GF-D8 (cell line): ENCODE measurements around the gene SEC22A.
"Not testable (repeated sequence)": the region's sequence is repeated elsewhere in the genome, so short reads cannot be mapped to it uniquely, and the experiment has no call there.

Experiments used
- DNase-seq: peaks from one replicate; lab custom pipeline; 2025; lab: John Stamatoyannopoulos, UW

SEC22A gene

GRCh38 chr3:123180791-123181190, 21.0 kb upstream of the SEC22A start:
- no peak for DNase-seq

- no peak for DNase-seq
Observed at GRCh38 chr3:123186695-123187094, 15.0 kb upstream of the SEC22A start.

GRCh38 chr3:123188058-123188457, 13.7 kb upstream of the SEC22A start:
- DNase-seq, result no peak

GRCh38 chr3:123193448-123194101, 8.2 kb upstream of the SEC22A start:
- no peak for DNase-seq

DNA sequence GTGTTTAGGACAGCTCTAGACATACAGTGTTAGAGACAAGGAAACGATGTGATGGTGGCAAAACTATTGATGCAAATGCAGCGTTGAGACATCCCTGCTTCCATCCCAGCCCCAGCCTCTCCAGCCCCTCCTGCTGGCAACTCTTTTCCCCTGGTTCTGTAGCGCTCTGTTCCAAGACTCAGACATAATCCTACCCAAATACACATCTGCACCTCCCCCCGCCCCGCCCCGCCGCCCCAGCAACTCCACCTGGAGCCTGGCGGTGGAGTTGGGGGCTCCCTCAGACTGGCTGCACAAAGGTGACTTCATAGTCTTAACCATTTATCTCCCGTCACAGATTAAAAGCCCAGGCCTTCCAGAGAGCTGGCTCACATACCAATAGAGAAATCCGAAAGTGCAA, 7.2 kb upstream of the SEC22A start:
- no peak for DNase-seq

GRCh38 chr3:123198372-123198771, 3.4 kb upstream of the SEC22A start:
- DNase-seq, result no peak

GRCh38 chr3:123201223-123201556, 553 bp upstream of the SEC22A start:
- no peak for DNase-seq

DNA sequence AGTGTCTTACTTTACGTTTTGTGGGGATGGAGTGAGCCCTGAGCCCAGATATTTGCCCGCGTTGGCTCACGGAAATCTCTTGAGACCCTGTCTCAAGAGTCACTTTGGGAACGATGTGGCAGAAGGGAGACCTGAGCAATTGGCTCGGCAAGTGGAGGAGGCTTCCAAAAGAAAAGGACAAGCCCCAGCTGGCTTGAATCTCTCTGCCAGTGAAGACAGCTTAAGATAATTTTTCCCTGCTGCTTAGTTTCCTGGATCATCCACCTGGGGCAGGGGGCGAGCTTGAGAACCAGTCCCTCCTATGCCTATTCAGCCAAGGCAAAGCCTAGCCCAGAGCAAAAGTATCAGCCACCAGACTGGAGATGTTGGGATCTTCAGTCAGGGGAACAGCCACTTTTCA, 708 bp downstream of the SEC22A start:
- DNase-seq, result no peak

GRCh38 chr3:123218990-123219389, 17.2 kb downstream of the SEC22A start:
- no peak for DNase-seq

- not testable (repeated sequence) for DNase-seq
Observed at GRCh38 chr3:123221369-123221768, 19.6 kb downstream of the SEC22A start.

- no peak for DNase-seq
Observed at GRCh38 chr3:123225016-123225415, 23.3 kb downstream of the SEC22A start.

- no peak for DNase-seq
Observed at GRCh38 chr3:123226549-123226948, 24.8 kb downstream of the SEC22A start.

DNA sequence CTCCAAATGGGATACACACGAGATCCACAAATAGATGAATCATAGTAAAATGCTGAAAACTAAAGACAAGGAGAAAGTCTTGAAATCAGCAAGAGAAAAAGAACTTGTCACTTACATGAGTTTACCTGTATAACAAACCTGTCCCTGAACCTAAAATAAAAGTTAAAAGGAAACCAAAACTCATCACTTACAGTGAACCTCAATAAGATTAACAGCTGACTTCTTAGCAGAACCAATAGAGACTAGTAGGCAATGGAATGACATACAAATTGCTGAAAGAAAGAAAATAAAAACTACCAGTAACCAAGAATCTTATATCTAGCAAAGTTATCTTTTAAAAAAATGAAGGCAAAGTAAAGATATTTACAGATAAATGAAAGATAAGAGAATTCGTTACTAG, 27.4 kb downstream of the SEC22A start:
- DNase-seq, result peak; percentile 8

DNA sequence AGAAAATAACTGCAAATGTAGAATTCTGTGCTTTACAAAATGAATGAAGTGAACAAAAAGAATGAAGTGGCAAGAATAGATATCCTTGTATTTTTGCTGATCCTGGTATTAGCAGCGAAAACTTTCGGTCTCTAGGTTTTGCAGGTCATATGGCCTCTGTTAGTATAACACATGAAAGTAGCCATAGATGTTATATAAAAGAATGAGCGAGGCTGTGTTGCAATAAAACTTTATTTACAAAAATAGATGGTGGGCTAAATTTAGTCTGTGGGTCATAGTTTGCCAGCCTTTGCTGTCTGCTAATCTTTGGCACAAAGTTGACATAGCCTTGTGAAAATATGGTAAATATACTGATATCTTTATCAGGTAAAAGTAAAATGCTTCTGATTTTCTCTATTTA, 35.2 kb downstream of the SEC22A start:
- DNase-seq, result no peak

DNA sequence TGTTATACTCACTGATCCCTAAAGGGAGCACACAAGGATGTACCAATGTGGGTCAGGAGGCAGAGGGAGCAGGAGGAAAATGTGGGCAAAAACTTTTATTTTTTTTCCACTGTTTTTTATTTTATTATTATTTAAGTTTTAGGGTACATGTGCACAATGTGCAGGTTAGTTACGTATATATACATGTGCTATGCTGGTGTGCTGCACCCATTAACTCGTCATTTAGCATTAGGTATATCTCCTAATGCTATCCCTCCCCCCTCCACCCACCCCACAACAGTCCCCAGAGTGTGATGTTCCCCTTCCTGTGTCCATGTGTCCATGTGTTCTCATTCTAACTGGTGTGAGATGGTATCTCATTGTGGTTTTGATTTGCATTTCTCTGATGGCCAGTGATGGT, 37.4 kb downstream of the SEC22A start:
- not testable (repeated sequence) for DNase-seq

DNA sequence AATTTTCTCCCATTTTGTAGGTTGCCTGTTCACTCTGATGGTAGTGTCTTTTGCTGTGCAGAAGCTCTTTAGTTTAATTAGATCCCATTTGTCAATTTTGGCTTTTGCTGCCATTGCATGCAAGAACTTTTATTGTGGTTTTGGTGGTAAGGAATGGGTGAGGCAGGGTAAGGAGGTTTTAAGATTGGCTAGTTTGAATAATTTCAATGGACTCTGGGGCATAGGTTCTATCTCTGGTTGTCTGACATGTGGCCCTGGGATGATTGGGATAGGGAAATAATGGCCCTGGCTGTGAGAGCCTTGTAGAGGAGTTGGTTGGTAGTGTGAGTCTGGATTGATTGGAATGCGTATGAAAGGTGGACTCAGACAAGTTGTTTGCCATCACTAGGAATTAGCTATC, 38.0 kb downstream of the SEC22A start:
- DNase-seq, result no peak

DNA sequence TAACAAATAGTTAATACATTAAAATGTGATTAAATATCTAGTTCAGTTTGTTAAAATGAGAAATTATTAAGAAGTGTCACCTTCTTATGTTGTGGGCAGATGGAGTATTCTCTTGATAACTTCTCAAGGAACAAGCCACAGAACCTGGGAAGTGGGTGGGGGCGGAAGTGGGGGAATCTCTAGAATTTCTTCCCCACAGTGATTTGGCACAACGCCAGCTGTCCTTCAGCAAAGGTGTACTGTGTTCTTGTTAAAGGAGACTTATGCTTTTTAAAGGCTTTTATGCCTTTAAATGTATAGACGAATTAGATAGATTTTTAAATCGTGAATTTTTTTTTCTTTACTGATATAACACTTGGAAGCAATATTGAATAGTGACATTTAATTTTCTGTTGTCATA, 42.4 kb downstream of the SEC22A start:
- no peak for DNase-seq

DNA sequence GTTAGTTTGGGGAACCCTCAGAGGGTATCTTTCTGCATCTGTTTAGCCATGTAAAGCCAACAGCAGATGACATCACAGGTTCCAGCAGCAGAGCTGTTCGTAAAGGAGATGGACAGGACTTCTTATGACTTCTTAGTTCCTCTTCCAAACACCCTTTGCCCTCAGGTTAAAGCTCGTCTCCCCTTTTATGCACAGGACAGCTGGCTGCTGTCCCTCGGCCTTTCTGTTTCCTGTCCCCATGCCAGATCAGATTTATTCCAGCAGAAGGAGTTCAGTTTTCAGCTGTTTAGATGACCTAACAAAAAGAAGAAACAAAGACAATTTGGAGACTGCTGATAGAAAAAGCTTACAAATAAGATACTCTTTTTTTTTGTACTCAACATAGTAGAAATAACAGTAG, 45.1 kb downstream of the SEC22A start:
- no peak for DNase-seq

GRCh38 chr3:123256256-123256655, 54.5 kb downstream of the SEC22A start:
- DNase-seq, result no peak

DNA sequence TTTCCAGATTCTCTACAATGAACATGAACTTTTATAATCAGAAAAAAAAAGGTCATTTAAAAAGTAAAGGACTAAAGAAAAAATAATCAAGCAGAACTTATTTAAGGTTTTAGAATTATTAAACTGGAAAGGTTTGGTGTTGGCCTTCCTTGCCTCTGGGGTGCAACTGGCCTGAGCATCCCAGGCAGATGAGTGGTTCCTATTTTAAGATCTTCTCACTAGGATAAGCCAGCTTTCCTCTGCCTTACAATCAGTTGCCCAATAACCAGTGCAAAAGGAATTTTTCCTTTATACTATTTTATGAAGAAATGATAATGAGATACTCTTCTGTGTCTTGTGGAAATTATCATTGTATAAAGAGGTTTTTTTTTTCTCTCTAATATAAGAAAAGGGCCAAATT, 56.6 kb downstream of the SEC22A start:
- no peak for DNase-seq

- DNase-seq, result peak; percentile 26
Observed at GRCh38 chr3:123258811-123259420, 57.2 kb downstream of the SEC22A start.

DNA sequence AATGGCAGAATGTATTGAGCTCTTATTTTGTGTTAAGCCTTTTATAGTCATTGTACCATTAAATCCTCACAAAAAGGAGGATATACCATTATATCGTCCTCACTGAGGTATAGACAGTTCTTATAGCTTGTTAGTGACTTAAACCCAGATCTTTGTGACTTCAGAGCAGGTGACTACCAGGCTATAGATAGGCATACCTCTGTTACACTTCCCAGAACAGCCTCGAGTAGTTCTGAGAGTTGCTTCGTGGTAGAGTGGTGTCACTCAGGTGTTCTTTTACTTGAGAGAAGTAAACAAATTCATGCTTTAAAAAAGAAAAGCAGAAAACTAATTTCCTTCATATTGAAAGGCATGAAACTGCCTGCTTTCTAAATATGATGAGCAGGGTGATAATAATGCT, 59.9 kb downstream of the SEC22A start:
- DNase-seq, result no peak

DNA sequence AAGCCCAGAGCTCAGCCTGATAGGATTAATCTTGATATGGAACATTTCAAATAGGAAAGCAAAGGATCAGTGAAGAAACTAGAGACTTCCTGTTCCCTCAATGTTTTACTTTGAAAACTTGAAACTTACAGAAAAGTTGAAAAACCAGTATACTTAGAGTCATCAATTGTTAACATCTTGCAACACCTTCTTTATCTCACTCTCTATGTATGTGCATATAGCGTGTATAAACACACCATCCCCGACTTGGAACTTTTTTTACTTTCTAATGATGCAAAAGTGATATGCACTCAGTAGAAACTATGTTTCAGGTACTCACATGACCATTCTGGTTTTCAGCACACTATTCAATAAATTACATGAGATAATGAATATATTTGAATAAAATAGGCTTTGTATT, 60.5 kb downstream of the SEC22A start:
- DNase-seq, result no peak

DNA sequence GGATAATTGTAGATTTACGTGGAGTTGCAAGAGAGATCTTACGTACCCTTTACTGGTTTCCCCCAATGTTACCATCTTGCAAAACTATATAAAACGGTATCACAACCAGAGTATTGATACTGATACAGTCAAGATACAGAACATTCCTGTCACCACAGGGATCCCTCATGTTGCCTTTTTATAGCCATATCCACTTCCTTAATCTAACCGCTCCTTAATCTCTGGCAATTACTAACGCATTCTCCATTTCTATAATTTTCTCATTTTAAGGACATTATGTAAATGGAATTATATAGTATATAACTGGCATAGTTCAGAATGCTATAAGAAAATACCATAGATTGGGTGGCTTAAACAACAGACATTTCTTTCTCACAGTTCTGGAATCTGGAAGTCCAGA, 61.1 kb downstream of the SEC22A start:
- DNase-seq, result no peak
